HEK293 (cell line): ENCODE data around the gene GPR89A.
"Not testable (repeated sequence)": the region's sequence is repeated elsewhere in the genome, so short reads cannot be mapped to it uniquely, and the experiment has no call there.

ENCODE experiments used
- KLF10 ChIP-seq: fragments of 450-650 bp; IDR thresholded peaks from 2 replicates; pipeline ENCODE4 v1.5.1; 2018; ENCODE audit warnings: missing biosample characterization, mild to moderate bottlenecking, missing genetic modification characterization
- PBX3 ChIP-seq: sonication (generic); formaldehyde crosslinking; IDR thresholded peaks from 2 replicates; pipeline ENCODE4 v1.8.1; 2022; ENCODE audit warnings: mild to moderate bottlenecking, moderate library complexity, missing genetic modification reagents
- REST ChIP-seq: fragments of 450-650 bp; formaldehyde crosslinking; IDR thresholded peaks from 2 replicates; pipeline ENCODE4 v1.5.1; 2016; ENCODE audit warnings: missing biosample characterization, missing genetic modification characterization
- ZNF114 ChIP-seq: fragments of 450-650 bp; formaldehyde crosslinking; IDR thresholded peaks from 2 replicates; pipeline ENCODE4 v1.5.0; 2017; ENCODE audit warnings: missing biosample characterization, missing genetic modification characterization
- ZNF133 ChIP-seq: fragments of 450-650 bp; formaldehyde crosslinking; IDR thresholded peaks from 2 replicates; pipeline ENCODE4 v1.5.1; 2016; ENCODE audit warnings: missing biosample characterization, missing genetic modification characterization
- ZNF239 ChIP-seq: fragments of 450-650 bp; formaldehyde crosslinking; IDR thresholded peaks from 2 replicates; pipeline ENCODE4 v1.5.1; 2016; ENCODE audit warnings: missing biosample characterization, missing genetic modification characterization
- ZNF274 ChIP-seq, 2 experiments: fragments of 200-500 bp in 1 of 2; fragments of 450-650 bp in 1 of 2; sonication (Bioruptor generic) in 1 of 2; formaldehyde crosslinking in 1 of 2; IDR thresholded peaks; 2 replicates each; pipeline versions ENCODE4 v1.5.1 to v1.6.1; 2014 to 2016; ENCODE audit warnings: borderline replicate concordance in 1 of 2, inconsistent platforms in 1 of 2, low read length in 1 of 2, missing biosample characterization in 1 of 2, missing genetic modification characterization in 1 of 2
- ZNF76 ChIP-seq: fragments of 450-650 bp; formaldehyde crosslinking; IDR thresholded peaks from 2 replicates; pipeline ENCODE4; 2016; ENCODE audit warnings: low read depth, missing biosample characterization, missing genetic modification characterization, borderline replicate concordance
- TF ChIP-seq, protein P1 (sequence below): fragments of 450-650 bp; formaldehyde crosslinking; IDR thresholded peaks from 2 replicates; pipeline ENCODE4 v1.5.1; 2016; ENCODE audit warnings: missing biosample characterization, missing genetic modification characterization
- TF ChIP-seq, protein P2 (sequence below): fragments of 450-650 bp; formaldehyde crosslinking; IDR thresholded peaks from 2 replicates; pipeline ENCODE4 v1.5.1; 2016; ENCODE audit warnings: missing biosample characterization, missing genetic modification characterization

DNA sequence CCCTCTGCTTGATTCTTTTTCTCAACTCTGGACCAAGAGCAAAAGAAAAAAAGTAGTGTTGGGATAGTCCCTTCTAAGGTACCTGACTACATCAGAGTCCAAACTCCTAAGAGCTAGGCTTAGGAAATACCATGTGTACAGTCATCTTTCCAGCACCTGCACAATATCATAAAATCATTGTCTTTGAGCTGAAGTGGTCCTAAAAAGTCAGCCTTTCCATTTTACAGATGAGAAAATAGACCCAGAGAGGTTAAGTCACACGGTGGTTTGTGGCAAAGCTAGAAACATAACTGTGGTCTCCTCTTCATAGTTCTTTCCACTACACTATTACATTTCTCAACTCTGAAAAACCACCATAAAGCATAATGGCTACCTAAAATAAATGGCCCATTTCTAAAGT, 36.2 kb downstream of the GPR89A start:
- TF ChIP-seq, protein P1, sequence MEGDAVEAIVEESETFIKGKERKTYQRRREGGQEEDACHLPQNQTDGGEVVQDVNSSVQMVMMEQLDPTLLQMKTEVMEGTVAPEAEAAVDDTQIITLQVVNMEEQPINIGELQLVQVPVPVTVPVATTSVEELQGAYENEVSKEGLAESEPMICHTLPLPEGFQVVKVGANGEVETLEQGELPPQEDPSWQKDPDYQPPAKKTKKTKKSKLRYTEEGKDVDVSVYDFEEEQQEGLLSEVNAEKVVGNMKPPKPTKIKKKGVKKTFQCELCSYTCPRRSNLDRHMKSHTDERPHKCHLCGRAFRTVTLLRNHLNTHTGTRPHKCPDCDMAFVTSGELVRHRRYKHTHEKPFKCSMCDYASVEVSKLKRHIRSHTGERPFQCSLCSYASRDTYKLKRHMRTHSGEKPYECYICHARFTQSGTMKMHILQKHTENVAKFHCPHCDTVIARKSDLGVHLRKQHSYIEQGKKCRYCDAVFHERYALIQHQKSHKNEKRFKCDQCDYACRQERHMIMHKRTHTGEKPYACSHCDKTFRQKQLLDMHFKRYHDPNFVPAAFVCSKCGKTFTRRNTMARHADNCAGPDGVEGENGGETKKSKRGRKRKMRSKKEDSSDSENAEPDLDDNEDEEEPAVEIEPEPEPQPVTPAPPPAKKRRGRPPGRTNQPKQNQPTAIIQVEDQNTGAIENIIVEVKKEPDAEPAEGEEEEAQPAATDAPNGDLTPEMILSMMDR (tag by site-specific recombination) = not testable (repeated sequence)
- TF ChIP-seq ZNF76 (tag by site-specific recombination); ZNF133 (tag by site-specific recombination); KLF10; ZNF274 (IDR thresholded peaks at IDR 0.05; ENCODE audit: low read length); ZNF274 (tag by site-specific recombination; IDR thresholded peaks at IDR 0.05; ENCODE audit: borderline replicate concordance); REST (tag by site-specific recombination); ZNF114 (tag by site-specific recombination); PBX3; ZNF239 (tag by site-specific recombination): not testable (repeated sequence)
- TF ChIP-seq, protein P2, sequence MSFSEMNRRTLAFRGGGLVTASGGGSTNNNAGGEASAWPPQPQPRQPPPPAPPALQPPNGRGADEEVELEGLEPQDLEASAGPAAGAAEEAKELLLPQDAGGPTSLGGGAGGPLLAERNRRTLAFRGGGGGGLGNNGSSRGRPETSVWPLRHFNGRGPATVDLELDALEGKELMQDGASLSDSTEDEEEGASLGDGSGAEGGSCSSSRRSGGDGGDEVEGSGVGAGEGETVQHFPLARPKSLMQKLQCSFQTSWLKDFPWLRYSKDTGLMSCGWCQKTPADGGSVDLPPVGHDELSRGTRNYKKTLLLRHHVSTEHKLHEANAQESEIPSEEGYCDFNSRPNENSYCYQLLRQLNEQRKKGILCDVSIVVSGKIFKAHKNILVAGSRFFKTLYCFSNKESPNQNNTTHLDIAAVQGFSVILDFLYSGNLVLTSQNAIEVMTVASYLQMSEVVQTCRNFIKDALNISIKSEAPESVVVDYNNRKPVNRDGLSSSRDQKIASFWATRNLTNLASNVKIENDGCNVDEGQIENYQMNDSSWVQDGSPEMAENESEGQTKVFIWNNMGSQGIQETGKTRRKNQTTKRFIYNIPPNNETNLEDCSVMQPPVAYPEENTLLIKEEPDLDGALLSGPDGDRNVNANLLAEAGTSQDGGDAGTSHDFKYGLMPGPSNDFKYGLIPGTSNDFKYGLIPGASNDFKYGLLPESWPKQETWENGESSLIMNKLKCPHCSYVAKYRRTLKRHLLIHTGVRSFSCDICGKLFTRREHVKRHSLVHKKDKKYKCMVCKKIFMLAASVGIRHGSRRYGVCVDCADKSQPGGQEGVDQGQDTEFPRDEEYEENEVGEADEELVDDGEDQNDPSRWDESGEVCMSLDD = not testable (repeated sequence)
